Spleen (tissue), 11 donors: ENCODE data around the gene CROCC2. TPM values are rescaled to one million over a fixed set of nuclear protein-coding genes. Genes with fewer than 3 reads are reported as not detected.

Source experiments
- DNase-seq: peaks from one replicate; pipeline ENCODE4 v3.0.0-alpha.2; 2020
- H3K27ac ChIP-seq, 8 donors: fragments of 200-600 bp; sonication (generic) in 7 of 8; 1 replicate in 4 of 8; 2 replicates in 4 of 8; pipeline versions ENCODE4 v1.5.0 to v1.8.0; 2016 to 2021; ENCODE audit warnings: inconsistent platforms in 4 of 8, mild to moderate bottlenecking in 4 of 8, moderate library complexity in 1 of 8
- H3K27me3 ChIP-seq, 7 donors: fragments of 200-600 bp; sonication (generic) in 6 of 7; replicated peaks in 1 of 7; 1 replicate in 4 of 7; 2 replicates in 3 of 7; pipeline versions ENCODE4 v1.5.0 to v1.8.0; 2016 to 2021; ENCODE audit warnings: inconsistent platforms in 3 of 7, mild to moderate bottlenecking in 1 of 7
- H3K36me3 ChIP-seq, 6 donors: fragments of 200-600 bp; sonication (generic) in 5 of 6; 1 replicate in 4 of 6; 2 replicates in 2 of 6; pipeline versions ENCODE4 v1.5.0 to v1.8.0; 2016 to 2021; ENCODE audit warnings: inconsistent platforms in 2 of 6
- H3K4me1 ChIP-seq, 6 donors: fragments of 200-600 bp; sonication (generic) in 5 of 6; 1 replicate in 3 of 6; 2 replicates in 3 of 6; pipeline versions ENCODE4 v1.5.0 to v1.8.0; 2016 to 2021; ENCODE audit warnings: inconsistent platforms in 3 of 6
- H3K4me3 ChIP-seq, 8 donors: fragments of 200-600 bp; sonication (generic) in 7 of 8; 1 replicate in 4 of 8; 2 replicates in 4 of 8; pipeline versions ENCODE4 v1.5.0 to v1.8.0; 2016 to 2021; ENCODE audit warnings: inconsistent platforms in 4 of 8, mild to moderate bottlenecking in 4 of 8, moderate library complexity in 2 of 8
- H3K9me3 ChIP-seq, 8 donors: fragments of 200-600 bp; sonication (generic) in 7 of 8; 1 replicate in 4 of 8; 2 replicates in 4 of 8; pipeline versions ENCODE4 v1.5.0 to v1.8.0; 2016 to 2021; ENCODE audit warnings: inconsistent platforms in 4 of 8
- POLR2A ChIP-seq, 3 donors: fragments of 450-650 bp; IDR thresholded peaks; one replicate each; pipeline ENCODE4 v1.5.1; 2017; ENCODE audit warnings: antibody characterized with exemption in 3 of 3, mild to moderate bottlenecking in 1 of 3
- POLR2AphosphoS5 ChIP-seq, 3 donors: sonication (generic); formaldehyde crosslinking; IDR thresholded peaks; one replicate each; pipeline ENCODE4 v1.5.1; 2017; ENCODE audit warnings: antibody characterized with exemption in 3 of 3
- WGBS, 5 donors: extraction: QIAGEN DNeasy Blood & Tissue Kit in 3 of 5; methylation state at CpG; one replicate each; pipeline versions ENCODE4 v1.1.5 to v1.1.7; 2013 to 2018; 5-methylcytosine and 5-hydroxymethylcytosine counted together
- intact Hi-C: fragments of 100-400 bp; cut with DNase I; formaldehyde crosslinking; loops from one replicate; pipeline ENCODE4 v1.15.0; 2023; ENCODE audit warnings: low total_unique reads
- polyA plus RNA-seq, 3 donors: library from polyadenylated mRNA; stranded (reverse); fragments of 200-250 nt; gene quantifications; one replicate each; pipeline ENCODE4 v1.2.1, GENCODE V29; 2013
- total RNA-seq, 7 donors: library from RNA; depleted of rRNA in 3 of 7; stranded (reverse); fragments of >200 nt in 3 of 7; fragmentation: NEBNext Ultra II Directional in 4 of 7; extraction: Animal tissue kit (Norgen Biotek cat#: 25700) in 4 of 7; gene quantifications; one replicate each; pipeline versions ENCODE4 v1.1.0 to v1.2.1, GENCODE V29; 2016 to 2021
- TF ChIP-seq, protein P1 (sequence below), 11 experiments: fragments of 200-600 bp in 7 of 11; fragments of 450-650 bp in 4 of 11; sonication (generic) in 4 of 11; IDR thresholded peaks in 8 of 11; conservative IDR thresholded peaks in 3 of 11; 1 replicate in 7 of 11; 2 replicates in 4 of 11; pipeline versions ENCODE4 v1.4.0 to v1.8.0; 2016 to 2021; ENCODE audit warnings: antibody characterized with exemption in 11 of 11, inconsistent platforms in 4 of 11, mild to moderate bottlenecking in 1 of 11
- donor health status: healthy with polysubstance abuse.
- donor health status: DM: no; HTN: no; CAD: no; lungs with moderate emphysema.
- donor health status: DM: no; HTN: no; CAD: no.
- donor health status: Bipolar disorder and iron deficiency.
- donor health status: healthy.
- donor health status: DM: no; HTN: no; CAD: no.
- donor health status: DM: yes; HTN: yes; CAD: no.

The CROCC2 gene
- total and polyA plus RNA-seq, 10 donors = 0.04 to 3.6 (median 0.75) TPM

DNA sequence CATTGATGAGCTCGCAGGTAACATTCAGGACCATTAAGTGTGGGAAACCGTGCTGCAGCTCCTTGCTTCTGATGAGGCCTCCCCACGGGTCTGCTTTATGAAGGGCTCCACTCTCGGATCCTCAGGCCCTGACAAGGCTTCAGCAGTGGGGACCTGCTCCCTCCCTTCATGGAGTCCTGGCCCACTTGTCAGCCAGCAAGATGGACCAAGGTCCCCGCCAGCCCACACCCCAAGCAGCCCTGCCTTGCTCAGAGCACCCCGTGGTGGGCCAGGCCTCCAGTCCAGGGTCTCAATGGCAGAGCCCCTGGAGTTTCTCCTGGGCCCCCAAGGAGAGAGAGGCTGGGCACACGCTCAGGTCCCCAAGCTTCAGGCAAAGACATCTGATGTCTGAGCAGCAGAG lies 41.5 kb downstream of the CROCC2 start:
- H3K27ac ChIP-seq = no peak overlapping the region
- intact Hi-C loops = no loop called here
- WGBS, 5 donors = 83 to 91% (median 87%) methylated on average over 5 to 7 of the region's 7 CpGs; no CpG with 5 or more reads in 1 of the 5 donors
- H3K36me3 ChIP-seq = no peaks in the 10 kb centered on the region
- DNase-seq = peak; percentile 63
- H3K4me1 ChIP-seq = no peaks in the 10 kb centered on the region
- TF ChIP-seq, protein P1, sequence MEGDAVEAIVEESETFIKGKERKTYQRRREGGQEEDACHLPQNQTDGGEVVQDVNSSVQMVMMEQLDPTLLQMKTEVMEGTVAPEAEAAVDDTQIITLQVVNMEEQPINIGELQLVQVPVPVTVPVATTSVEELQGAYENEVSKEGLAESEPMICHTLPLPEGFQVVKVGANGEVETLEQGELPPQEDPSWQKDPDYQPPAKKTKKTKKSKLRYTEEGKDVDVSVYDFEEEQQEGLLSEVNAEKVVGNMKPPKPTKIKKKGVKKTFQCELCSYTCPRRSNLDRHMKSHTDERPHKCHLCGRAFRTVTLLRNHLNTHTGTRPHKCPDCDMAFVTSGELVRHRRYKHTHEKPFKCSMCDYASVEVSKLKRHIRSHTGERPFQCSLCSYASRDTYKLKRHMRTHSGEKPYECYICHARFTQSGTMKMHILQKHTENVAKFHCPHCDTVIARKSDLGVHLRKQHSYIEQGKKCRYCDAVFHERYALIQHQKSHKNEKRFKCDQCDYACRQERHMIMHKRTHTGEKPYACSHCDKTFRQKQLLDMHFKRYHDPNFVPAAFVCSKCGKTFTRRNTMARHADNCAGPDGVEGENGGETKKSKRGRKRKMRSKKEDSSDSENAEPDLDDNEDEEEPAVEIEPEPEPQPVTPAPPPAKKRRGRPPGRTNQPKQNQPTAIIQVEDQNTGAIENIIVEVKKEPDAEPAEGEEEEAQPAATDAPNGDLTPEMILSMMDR (IDR thresholded peaks at IDR 0.05 in 8 of 11, conservative IDR thresholded peaks at IDR 0.05 in 3 of 11) = no peak
- TF ChIP-seq POLR2A (IDR thresholded peaks at IDR 0.05) (no peak), POLR2AphosphoS5 (IDR thresholded peaks at IDR 0.05) (no peak)
- peaks cover 0 to 9% (median 0%) of the 10 kb centered on the region in 7 donors for H3K27me3 ChIP-seq
- H3K4me3 ChIP-seq = no peak overlapping the region
- H3K9me3 ChIP-seq = no peaks in the 10 kb centered on the region

DNA sequence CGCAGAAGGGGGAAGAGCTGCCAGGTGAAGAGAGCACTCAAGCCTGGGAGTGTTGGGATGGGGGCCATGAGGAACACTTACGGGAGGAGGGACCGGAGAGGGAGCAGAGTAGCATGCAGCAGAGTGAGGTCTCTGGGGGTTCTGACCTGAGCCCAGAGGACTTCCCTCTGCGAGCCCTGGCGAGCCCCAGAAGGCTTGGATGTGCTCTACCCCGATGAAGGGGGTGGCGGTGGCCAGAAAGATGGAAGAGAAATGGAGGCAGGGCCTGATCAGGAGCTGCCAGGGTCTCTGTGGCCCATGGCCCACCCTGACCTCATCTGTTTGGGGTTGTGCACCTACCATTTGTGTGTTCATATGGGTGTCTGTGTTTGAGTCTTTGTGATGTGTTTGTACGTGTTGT lies 42.0 kb downstream of the CROCC2 start:
- no peak for DNase-seq
- 88 to 95% (median 91%) methylated on average over 8 of the region's 8 CpGs for WGBS, 5 donors

DNA sequence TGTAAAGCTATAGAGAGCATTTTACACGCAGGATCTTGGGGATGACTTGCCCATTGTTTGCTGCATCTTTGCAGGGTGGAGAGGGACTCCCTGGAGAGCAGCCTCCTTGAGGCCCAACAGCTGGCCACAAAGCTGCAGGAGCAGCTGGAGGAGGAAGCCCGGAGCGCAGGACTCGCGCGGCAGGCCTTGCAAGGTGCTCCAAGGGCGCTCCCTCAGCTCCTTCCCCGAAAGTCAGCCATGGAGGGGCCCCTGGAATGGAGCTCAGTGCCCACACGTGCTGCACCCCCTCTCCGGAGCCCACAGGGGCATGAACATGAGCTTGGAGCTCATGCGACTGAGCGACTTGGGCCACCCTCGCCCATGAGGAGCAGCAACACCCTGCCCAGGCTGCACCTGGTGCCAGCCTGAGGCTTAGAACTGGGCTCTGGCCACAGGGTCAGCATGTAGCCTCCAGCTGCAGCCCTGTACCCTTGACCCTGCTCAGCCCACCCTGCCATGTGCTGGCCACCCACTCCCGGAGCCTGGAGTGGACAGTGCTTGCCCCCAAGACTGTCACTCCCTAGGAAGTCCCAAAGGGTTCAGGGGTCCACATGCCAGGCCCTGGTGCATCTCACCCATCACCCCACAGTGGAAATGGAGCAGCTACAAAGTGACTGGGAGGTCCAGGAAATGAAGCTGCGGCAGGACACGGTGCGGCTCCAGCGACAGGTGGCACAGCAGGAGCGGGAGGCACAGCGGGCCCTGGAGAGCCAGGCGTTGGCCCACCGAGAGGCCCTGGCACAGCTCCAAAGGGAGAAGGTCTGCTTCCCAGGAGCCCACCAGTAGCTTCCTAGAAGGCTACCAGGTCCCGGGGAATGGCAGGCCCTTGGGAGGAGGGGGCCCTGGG lies 43.0 kb downstream of the CROCC2 start:
- Histone ChIP-seq H3K27ac (no peak overlapping the region), H3K36me3 (no peaks in the 10 kb centered on the region), H3K9me3 (no peaks in the 10 kb centered on the region), H3K27me3 (peaks cover 0 to 9% (median 0%) of the 10 kb centered on the region in 7 donors), H3K4me1 (no peaks in the 10 kb centered on the region), H3K4me3 (no peak overlapping the region)
- 84 to 90% (median 88%) methylated on average over 15 to 23 of the region's 23 CpGs for WGBS, 5 donors
- peak; percentile 47 for DNase-seq
- intact Hi-C loops = no loop called here
- TF ChIP-seq, protein P1 (IDR thresholded peaks at IDR 0.05 in 8 of 11, conservative IDR thresholded peaks at IDR 0.05 in 3 of 11) = no peak
- TF ChIP-seq POLR2AphosphoS5 (IDR thresholded peaks at IDR 0.05) = no peak

More for the DNA sequence above, 42.0 kb downstream of the CROCC2 start:
- H3K27me3 ChIP-seq = peaks cover 0 to 9% (median 0%) of the 10 kb centered on the region in 7 donors
- no peak overlapping the region for H3K27ac ChIP-seq
- no peak overlapping the region for H3K4me3 ChIP-seq
- intact Hi-C loops = no loop called here
- H3K4me1 ChIP-seq = no peaks in the 10 kb centered on the region
- TF ChIP-seq POLR2A (IDR thresholded peaks at IDR 0.05) = no peak
- no peak for TF ChIP-seq POLR2AphosphoS5 (IDR thresholded peaks at IDR 0.05)
- TF ChIP-seq, protein P1 (IDR thresholded peaks at IDR 0.05 in 8 of 11, conservative IDR thresholded peaks at IDR 0.05 in 3 of 11) = no peak
- H3K9me3 ChIP-seq = no peaks in the 10 kb centered on the region
- no peaks in the 10 kb centered on the region for H3K36me3 ChIP-seq
